ENCODE data around the gene ZBP1.

ZBP1 gene

GRCh38 chr20:57620274-57620990 lies at the start of gene ZBP1:
Gene ZBP1, minus strand, starts transcription at chr20:57620426. Its CDS starts 131 bp downstream, at chr20:57620295.
- peak; percentile 64 for DNase-seq

GRCh38 chr20:57669632-57670031 lies 49.4 kb upstream of the ZBP1 start:
- no peak for DNase-seq

- no peak for DNase-seq
Observed at GRCh38 chr20:57667924-57668782, 47.9 kb upstream of the ZBP1 start.

GRCh38 chr20:57667388-57667787 lies 47.2 kb upstream of the ZBP1 start:
- no peak for DNase-seq

GRCh38 chr20:57666834-57667157 lies 46.6 kb upstream of the ZBP1 start:
- DNase-seq = no peak

GRCh38 chr20:57666106-57666833 lies 46.0 kb upstream of the ZBP1 start:
- DNase-seq = no peak

GRCh38 chr20:57665589-57665971 lies 45.4 kb upstream of the ZBP1 start:
- DNase-seq = no peak

- DNase-seq = no peak
Observed at GRCh38 chr20:57664924-57665588, 44.8 kb upstream of the ZBP1 start.

GRCh38 chr20:57664476-57664875 lies 44.2 kb upstream of the ZBP1 start:
- no peak for DNase-seq

- no peak for DNase-seq
Observed at GRCh38 chr20:57663681-57664451, 43.6 kb upstream of the ZBP1 start.

GRCh38 chr20:57663241-57663640 lies 43.0 kb upstream of the ZBP1 start:
- no peak for DNase-seq

- no peak for DNase-seq
Observed at GRCh38 chr20:57662456-57663240, 42.4 kb upstream of the ZBP1 start.

GRCh38 chr20:57661746-57662455 lies 41.7 kb upstream of the ZBP1 start:
- no peak for DNase-seq

- DNase-seq = no peak
Observed at GRCh38 chr20:57660922-57661745, 40.9 kb upstream of the ZBP1 start.

- no peak for DNase-seq
Observed at GRCh38 chr20:57660181-57660921, 40.1 kb upstream of the ZBP1 start.

GRCh38 chr20:57659517-57660180 lies 39.4 kb upstream of the ZBP1 start:
- DNase-seq = no peak

- no peak for DNase-seq
Observed at GRCh38 chr20:57658833-57659516, 38.7 kb upstream of the ZBP1 start.

GRCh38 chr20:57658447-57658832 lies 38.2 kb upstream of the ZBP1 start:
- DNase-seq = no peak
